WTC11 (cell line): Measurements from ENCODE around the gene ALKBH6. TPM values are rescaled to one million over a fixed set of nuclear protein-coding genes. Genes with fewer than 3 reads are reported as not detected.
A peak's percentile ranks its signal among the peaks of the same experiment; 100 is the strongest.

Experiments
- ATAC-seq: fragments of 200-7000 bp; cut with Tn5 transposase; 2 replicates; pipeline ENCODE4 v1.10.0; 2021; ENCODE audit warnings: mild to moderate bottlenecking, moderate library complexity
- CTCF ChIA-PET: fragments of 300-600 bp; sonication (Branson Sonifier 250); formaldehyde crosslinking; loops from one replicate; lab custom pipeline; 2021; ENCODE audit warnings: antibody characterized with exemption; lab: Charles Lee
- POLR2A ChIA-PET: fragments of 350-600 bp; sonication (Branson Sonifier 250); formaldehyde crosslinking; loops from one replicate; lab custom pipeline; 2021; ENCODE audit warnings: antibody characterized with exemption; lab: Charles Lee
- DNase-seq: peaks from one replicate; pipeline ENCODE4 v3.0.0; 2021; ENCODE audit warnings: low spot score
- H3K27ac Mint-ChIP-seq: 2 replicates; pipeline ENCODE4 v1.8.0; 2021; ENCODE audit warnings: mixed read lengths
- H3K27me3 Mint-ChIP-seq: 2 replicates; pipeline ENCODE4 v1.8.0; 2021; ENCODE audit warnings: low read depth, mild to moderate bottlenecking, moderate library complexity, mixed read lengths
- H3K36me3 Mint-ChIP-seq: 2 replicates; pipeline ENCODE4 v1.8.0; 2021; ENCODE audit warnings: mixed read lengths
- H3K4me1 Mint-ChIP-seq: 2 replicates; pipeline ENCODE4 v1.8.0; 2022; ENCODE audit warnings: mixed read lengths
- H3K4me3 Mint-ChIP-seq: 2 replicates; pipeline ENCODE4 v1.8.0; 2021; ENCODE audit warnings: mild to moderate bottlenecking, moderate library complexity, mixed read lengths
- H3K9me3 Mint-ChIP-seq: 2 replicates; pipeline ENCODE4 v1.8.0; 2021; ENCODE audit warnings: mixed read lengths
- ATF1 ChIP-seq: sonication (generic); formaldehyde crosslinking; IDR thresholded peaks from 2 replicates; pipeline ENCODE4 v1.8.1; 2023; ENCODE audit warnings: mild to moderate bottlenecking, moderate library complexity, missing genetic modification reagents
- EMX1 ChIP-seq: fragments of 250-450 bp; sonication (Bioruptor Pico); IDR thresholded peaks from 2 replicates; pipeline ENCODE4 v1.8.0; 2021; ENCODE audit warnings: mild to moderate bottlenecking
- ESRRA ChIP-seq: sonication (generic); formaldehyde crosslinking; IDR thresholded peaks from 2 replicates; pipeline ENCODE4 v1.8.1; 2022; ENCODE audit warnings: mild to moderate bottlenecking, missing genetic modification reagents, borderline replicate concordance
- ETV6 ChIP-seq: sonication (generic); formaldehyde crosslinking; IDR thresholded peaks from 2 replicates; pipeline ENCODE4 v1.8.1; 2022; ENCODE audit warnings: mild to moderate bottlenecking, missing genetic modification reagents
- FOXK1 ChIP-seq: sonication (generic); formaldehyde crosslinking; IDR thresholded peaks from 2 replicates; pipeline ENCODE4 v1.8.0; 2022; ENCODE audit warnings: mild to moderate bottlenecking, moderate library complexity, missing genetic modification reagents
- FOXP1 ChIP-seq: sonication (generic); formaldehyde crosslinking; IDR thresholded peaks from 2 replicates; pipeline ENCODE4 v1.8.0; 2022; ENCODE audit warnings: missing genetic modification reagents, mild to moderate bottlenecking, moderate library complexity, borderline replicate concordance
- FOXP4 ChIP-seq: sonication (generic); formaldehyde crosslinking; IDR thresholded peaks from 2 replicates; pipeline ENCODE4 v1.8.0; 2022; ENCODE audit warnings: mild to moderate bottlenecking, missing genetic modification reagents
- GABPB1 ChIP-seq: sonication (generic); formaldehyde crosslinking; IDR thresholded peaks from 2 replicates; pipeline ENCODE4 v1.8.1; 2023; ENCODE audit warnings: mild to moderate bottlenecking, missing genetic modification reagents
- GTF2I ChIP-seq: fragments of 250-450 bp; sonication (Bioruptor Pico); conservative IDR thresholded peaks from 2 replicates; pipeline ENCODE4 v1.4.0; 2021; ENCODE audit warnings: mild to moderate bottlenecking
- IRF1 ChIP-seq: sonication (generic); formaldehyde crosslinking; IDR thresholded peaks from 2 replicates; pipeline ENCODE4 v1.8.0; 2023; ENCODE audit warnings: missing genetic modification reagents
- IRF2 ChIP-seq: sonication (generic); formaldehyde crosslinking; IDR thresholded peaks from 2 replicates; pipeline ENCODE4 v1.8.0; 2022; ENCODE audit warnings: low read depth, missing genetic modification reagents, borderline replicate concordance
- JUN ChIP-seq: sonication (generic); formaldehyde crosslinking; IDR thresholded peaks from 2 replicates; pipeline ENCODE4 v1.8.0; 2023; ENCODE audit warnings: mild to moderate bottlenecking, missing genetic modification reagents
- MLX ChIP-seq: sonication (generic); formaldehyde crosslinking; IDR thresholded peaks from 2 replicates; pipeline ENCODE4 v1.8.1; 2023; ENCODE audit warnings: mild to moderate bottlenecking, missing genetic modification reagents, moderate library complexity
- NFE2L1 ChIP-seq: sonication (generic); formaldehyde crosslinking; IDR thresholded peaks from 2 replicates; pipeline ENCODE4 v1.8.1; 2023; ENCODE audit warnings: missing genetic modification reagents
- NFYB ChIP-seq: sonication (generic); formaldehyde crosslinking; conservative IDR thresholded peaks from 2 replicates; pipeline ENCODE4 v1.8.0; 2022; ENCODE audit warnings: low read depth, missing genetic modification reagents
- NR2C2 ChIP-seq: sonication (generic); formaldehyde crosslinking; IDR thresholded peaks from 2 replicates; pipeline ENCODE4 v1.8.0; 2022; ENCODE audit warnings: mild to moderate bottlenecking, missing genetic modification reagents
- SMAD3 ChIP-seq: sonication (generic); formaldehyde crosslinking; IDR thresholded peaks from 2 replicates; pipeline ENCODE4 v1.8.0; 2022; ENCODE audit warnings: missing genetic modification reagents, mild to moderate bottlenecking, borderline replicate concordance
- SMAD4 ChIP-seq: sonication (generic); formaldehyde crosslinking; IDR thresholded peaks from 2 replicates; pipeline ENCODE4 v1.8.0; 2022; ENCODE audit warnings: mild to moderate bottlenecking, missing genetic modification reagents
- TEAD1 ChIP-seq: sonication (generic); formaldehyde crosslinking; IDR thresholded peaks from 2 replicates; pipeline ENCODE4 v1.8.0; 2022; ENCODE audit warnings: mild to moderate bottlenecking, missing genetic modification reagents
- TEAD4 ChIP-seq: sonication (generic); formaldehyde crosslinking; IDR thresholded peaks from 2 replicates; pipeline ENCODE4 v1.8.0; 2022; ENCODE audit warnings: mild to moderate bottlenecking, missing genetic modification reagents
- ZNF281 ChIP-seq: sonication (generic); formaldehyde crosslinking; IDR thresholded peaks from 2 replicates; pipeline ENCODE4 v1.8.0; 2023; ENCODE audit warnings: mild to moderate bottlenecking, missing genetic modification reagents
- ZNF512 ChIP-seq: sonication (generic); formaldehyde crosslinking; IDR thresholded peaks from 2 replicates; pipeline ENCODE4 v1.8.1; 2022; ENCODE audit warnings: missing genetic modification reagents, borderline replicate concordance
- ZNF671 ChIP-seq: fragments of 250-450 bp; sonication (Bioruptor Pico); IDR thresholded peaks from 2 replicates; pipeline ENCODE4 v1.8.0; 2021; ENCODE audit warnings: mild to moderate bottlenecking
- total RNA-seq: library from RNA; stranded (reverse); gene quantifications from 3 replicates; pipeline ENCODE4 v1.2.3, GENCODE V29; 2021

ALKBH6 gene
- total RNA-seq, 1 experiment from 2014 or later = 28.1 TPM

GRCh38 chr19:35966771-35967170 lies 47.2 kb downstream of the ALKBH6 start:
- ChIA-PET CTCF (interaction anchor here (1.5 to 2.2 kb wide), 2 partner anchors 10 to 27 kb away, joined by 3 to 12 read pairs; no protein-coding TSS in a partner anchor), POLR2A (no interaction called here)
- DNase-seq (no peak), ATAC-seq (no peak)
- no peak overlapping the region for H3K4me3 Mint-ChIP-seq
- no peaks in the 10 kb centered on the region for H3K36me3 Mint-ChIP-seq
- TF ChIP-seq IRF2 (CRISPR knock-in tag) (no peak), MLX (CRISPR knock-in tag) (no peak), EMX1 (CRISPR knock-in tag) (no peak), FOXP4 (CRISPR knock-in tag) (no peak), SMAD3 (CRISPR knock-in tag) (no peak), ZNF512 (CRISPR knock-in tag) (no peak), FOXK1 (CRISPR knock-in tag) (no peak), ATF1 (no peak), ZNF671 (CRISPR knock-in tag) (no peak)
- H3K27ac Mint-ChIP-seq = no peak overlapping the region
- H3K4me1 Mint-ChIP-seq = no peaks in the 10 kb centered on the region
- H3K9me3 Mint-ChIP-seq = no peaks in the 10 kb centered on the region
- H3K27me3 Mint-ChIP-seq = peaks cover 4% of the 10 kb centered on the region

- 0 out of 2 replicates have a peak, but pooled peaks cover 4% of the 10 kb centered on the region for H3K4me1 Mint-ChIP-seq
- ChIA-PET CTCF (interaction anchor here (0.6 to 1.6 kb wide), 5 partner anchors 12 to 81 kb away, joined by 3 to 6 read pairs (median 4); no protein-coding TSS in a partner anchor), POLR2A (interaction anchor here (0.6 kb wide), 1 partner anchor 218 kb away, joined by 4 read pairs; the partner anchor contains the start of genes PSENEN and U2AF1L4)
- H3K36me3 Mint-ChIP-seq = no peaks in the 10 kb centered on the region
- DNase-seq (peak; percentile 78), ATAC-seq (peak; percentile 67)
- H3K9me3 Mint-ChIP-seq = no peaks in the 10 kb centered on the region
- no peak overlapping the region for H3K4me3 Mint-ChIP-seq
- peaks cover 33% of the 10 kb centered on the region for H3K27me3 Mint-ChIP-seq
- H3K27ac Mint-ChIP-seq = no peak overlapping the region
- TF ChIP-seq GTF2I (CRISPR knock-in tag) (no peak), TEAD1 (peak; percentile 38; the same call in 1 of the 2 replicates), FOXP4 (CRISPR knock-in tag) (peak; percentile 86; the same call in 1 of the 2 replicates), TEAD4 (CRISPR knock-in tag) (peak; percentile 79; the same call in 1 of the 2 replicates), ESRRA (CRISPR knock-in tag) (0 out of 2 replicates have a peak, but pooled peaks have one; percentile 34), ETV6 (CRISPR knock-in tag) (peak; percentile 71; the same call in 1 of the 2 replicates), ZNF512 (CRISPR knock-in tag) (no peak), GABPB1 (no peak), NFE2L1 (CRISPR knock-in tag) (0 out of 2 replicates have a peak, but pooled peaks have one; percentile 27), NFYB (CRISPR knock-in tag) (no peak), NR2C2 (0 out of 2 replicates have a peak, but pooled peaks have one; percentile 40), IRF1 (CRISPR knock-in tag) (peak; percentile 63; the same call in 1 of the 2 replicates), ZNF281 (peak; percentile 77; the same call in 1 of the 2 replicates), JUN (CRISPR knock-in tag) (peak; percentile 65; the same call in 1 of the 2 replicates), SMAD4 (CRISPR knock-in tag) (peak; percentile 52; the same call in 1 of the 2 replicates), FOXP1 (CRISPR knock-in tag) (peak; percentile 87; the same call in 1 of the 2 replicates)
These were observed 50.5 kb downstream of the ALKBH6 start for GRCh38 chr19:35963514-35963913.
